ENCODE data around the gene BUD23.
"Not testable (repeated sequence)": the region's sequence is repeated elsewhere in the genome, so short reads cannot be mapped to it uniquely, and the experiment has no call there.

Gene BUD23

DNA sequence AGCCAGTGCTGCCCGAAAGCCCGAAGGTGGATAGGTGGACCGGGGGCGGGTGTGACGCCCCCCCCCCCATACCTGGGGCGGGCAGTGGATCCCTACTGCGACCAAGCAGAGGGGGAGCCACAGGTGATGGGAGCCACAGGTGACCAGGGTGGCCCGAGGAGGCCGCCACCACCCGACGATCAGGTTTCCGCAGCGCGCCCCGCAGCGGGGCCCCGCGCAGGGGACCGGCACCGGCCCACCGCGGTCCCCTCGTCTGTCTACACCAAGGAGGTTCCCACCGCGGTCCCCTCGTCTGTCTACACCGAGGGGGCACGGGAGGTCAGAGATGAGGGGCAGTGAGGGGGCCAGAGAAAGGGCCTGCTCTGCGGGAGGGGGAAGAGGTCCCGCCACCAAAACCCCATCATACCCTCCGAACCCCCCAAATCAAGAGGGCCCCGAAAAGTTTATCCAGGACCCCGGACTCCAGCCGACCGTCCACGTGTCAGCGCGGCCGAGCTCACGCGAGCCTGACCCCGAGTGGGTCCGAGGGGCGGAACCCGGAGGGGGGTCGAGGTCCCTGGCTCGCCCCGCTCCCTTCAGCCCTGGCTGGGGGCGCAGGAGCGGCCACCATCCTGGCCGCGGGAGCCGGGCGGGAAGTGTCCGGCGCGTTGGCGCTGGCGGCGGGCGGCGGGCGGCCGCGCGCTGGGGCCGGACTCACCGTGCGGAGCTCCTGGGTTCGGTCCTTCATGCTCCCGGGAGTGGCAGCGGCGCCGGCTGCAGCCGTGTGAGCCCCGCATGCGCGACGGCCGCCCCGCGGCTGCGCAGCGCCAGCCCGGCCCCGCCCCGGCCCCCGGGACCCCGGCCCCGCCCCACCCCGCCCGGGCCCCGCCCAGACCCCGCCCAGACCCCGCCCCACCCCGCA lies 35.8 kb downstream of the BUD23 start, which contains the start of gene STX1A:
TSS of gene STX1A (minus strand) at position 765 of the 901 bp plus-strand sequence. CDS start at position 727, 38 bp downstream.
- peak; percentile 55 to 68 for DNase-seq (ENCODE audit: low read depth in 2 of 2)

DNA sequence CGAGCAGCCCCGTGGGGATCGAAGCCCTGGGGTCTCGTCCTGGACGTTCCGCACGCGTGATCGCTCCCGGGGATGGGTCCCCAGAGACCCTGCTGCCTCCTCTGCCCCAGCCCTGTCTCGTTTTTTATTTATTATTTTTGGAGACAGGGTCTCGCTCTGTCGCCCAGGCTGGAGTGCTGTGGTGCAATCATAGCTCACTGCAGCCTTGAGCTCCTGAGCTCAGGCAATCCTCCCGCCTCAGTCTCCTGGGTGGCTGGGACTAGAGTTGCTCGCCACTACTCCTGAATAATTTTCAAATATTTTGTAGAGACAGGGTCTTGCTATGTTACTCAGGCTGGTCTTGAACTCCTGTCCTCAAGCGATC lies 36.4 kb downstream of the BUD23 start:
- no peak for DNase-seq (ENCODE audit: low read depth in 2 of 2)

DNA sequence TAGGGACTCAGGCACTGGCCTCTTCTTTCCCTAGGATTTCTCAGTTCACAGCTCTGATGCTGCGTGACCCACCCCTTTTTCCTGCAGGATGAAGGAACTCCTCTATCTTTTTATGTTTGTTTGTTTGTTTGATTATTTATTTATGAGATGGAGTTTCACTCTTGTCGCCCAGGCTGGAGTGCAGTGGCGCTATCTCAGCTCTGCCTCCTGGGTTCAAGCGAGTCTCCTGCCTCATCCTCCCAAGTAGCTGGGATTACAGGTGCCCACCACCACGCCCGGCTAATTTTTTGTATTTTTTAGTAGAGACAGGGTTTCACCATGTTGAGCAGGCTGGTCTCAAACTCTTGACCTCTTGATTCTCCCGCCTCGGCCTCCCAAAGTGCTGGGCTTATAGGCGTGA lies 37.0 kb downstream of the BUD23 start:
- not testable (repeated sequence) for DNase-seq (ENCODE audit: low read depth in 2 of 2)

DNA sequence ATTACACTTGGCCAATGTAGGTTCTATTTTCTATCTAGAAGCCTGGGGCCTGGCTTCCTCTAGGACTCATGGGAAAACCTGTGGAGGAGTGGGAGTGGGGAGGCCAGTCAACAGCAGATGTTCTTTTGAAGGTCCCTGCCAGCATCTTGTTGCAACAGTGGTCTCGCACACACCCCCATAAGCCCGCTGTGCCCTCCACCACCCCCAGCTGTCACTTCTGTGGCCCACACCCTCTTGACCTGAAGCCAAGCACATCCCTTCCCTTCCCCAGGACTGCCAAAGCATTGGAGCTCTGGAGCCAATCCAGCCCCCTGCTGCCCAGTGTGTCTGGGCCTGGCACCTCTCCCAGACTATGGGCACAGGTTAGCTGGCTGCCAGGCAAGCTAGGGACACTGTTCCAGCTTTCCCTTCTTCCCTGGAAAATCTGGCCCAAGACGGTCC lies 38.0 kb downstream of the BUD23 start:
- no peak for DNase-seq (ENCODE audit: low read depth in 2 of 2)

DNA sequence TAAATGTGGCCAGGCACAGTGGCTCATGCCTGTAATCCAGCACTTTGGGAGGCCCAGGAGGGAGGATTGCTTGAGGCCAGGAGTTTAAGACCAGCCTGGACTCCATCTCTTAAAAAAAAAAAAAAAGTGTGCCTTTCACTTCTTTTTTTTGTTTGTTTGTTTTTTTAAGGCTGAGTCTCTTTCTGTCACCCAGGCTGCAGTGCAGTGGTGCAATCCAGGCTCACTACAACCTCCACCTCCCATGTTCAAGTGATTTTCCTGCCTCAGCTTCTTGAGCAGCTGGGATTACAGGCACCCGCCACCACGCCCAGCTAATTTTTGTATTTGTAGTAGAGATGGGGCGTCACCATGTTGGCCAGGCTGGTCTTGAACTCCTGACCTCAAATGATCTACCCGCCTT lies 38.8 kb downstream of the BUD23 start:
- not testable (repeated sequence) for DNase-seq (ENCODE audit: low read depth in 2 of 2)

DNA sequence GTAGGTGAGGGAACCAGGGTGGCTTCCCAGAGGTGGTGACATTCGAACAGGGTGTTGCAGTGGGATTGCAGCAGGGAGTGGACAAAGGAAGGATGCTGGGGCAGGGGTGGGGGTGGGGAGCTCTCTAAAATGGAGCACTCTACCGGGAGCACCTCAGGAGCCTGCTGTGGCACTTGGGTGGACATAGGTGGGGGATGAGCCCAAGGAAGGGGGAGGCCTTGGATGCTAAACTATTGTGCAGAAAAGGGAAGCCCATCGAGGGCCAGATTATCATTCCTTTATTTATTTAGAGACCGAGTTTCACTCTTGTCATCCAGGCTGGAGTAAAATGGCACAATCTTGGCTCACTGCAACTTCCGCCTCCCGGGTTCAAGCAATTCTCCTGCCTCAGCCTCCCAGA lies 39.4 kb downstream of the BUD23 start:
- DNase-seq (ENCODE audit: low read depth in 2 of 2) = no peak

DNA sequence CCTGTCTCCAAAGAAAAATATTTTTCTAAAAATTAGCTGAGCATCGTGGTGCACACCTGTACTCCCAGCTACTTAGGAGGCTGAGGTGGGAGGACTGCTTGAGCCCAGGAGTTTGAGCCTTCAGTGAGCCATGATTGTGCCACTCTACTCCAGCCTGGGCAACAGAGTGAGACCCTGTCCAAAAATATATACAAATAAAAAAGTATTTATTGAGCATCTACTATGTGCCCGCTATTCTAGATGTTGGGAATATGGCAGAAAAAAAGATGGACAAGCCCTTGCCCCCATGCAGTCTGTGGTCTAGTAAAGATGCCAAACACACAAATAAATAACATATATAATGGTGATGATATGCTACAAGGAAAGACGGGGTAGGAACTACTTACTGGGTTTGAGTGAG lies 40.4 kb downstream of the BUD23 start:
- no peak for DNase-seq (ENCODE audit: low read depth in 2 of 2)

DNA sequence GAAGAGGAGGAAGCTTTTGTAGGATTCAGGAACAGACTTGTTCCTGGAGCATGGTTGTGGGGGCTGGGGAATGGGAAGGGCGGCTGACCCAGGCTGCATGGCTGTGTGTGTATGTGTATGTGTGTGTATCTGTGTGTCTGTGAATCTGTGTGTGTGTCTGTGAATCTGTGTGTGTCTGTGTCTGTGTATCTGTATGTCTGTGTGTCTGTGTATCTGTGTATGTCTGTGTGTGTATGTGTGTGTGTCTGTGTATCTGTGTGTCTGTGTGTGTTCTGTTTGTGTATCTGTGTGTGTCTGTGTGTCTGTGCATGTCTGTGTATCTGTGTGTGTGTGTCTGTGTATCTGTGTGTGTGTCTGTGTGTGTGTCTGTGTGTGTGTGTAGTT lies 42.7 kb downstream of the BUD23 start:
- DNase-seq (ENCODE audit: low read depth in 2 of 2) = no peak

DNA sequence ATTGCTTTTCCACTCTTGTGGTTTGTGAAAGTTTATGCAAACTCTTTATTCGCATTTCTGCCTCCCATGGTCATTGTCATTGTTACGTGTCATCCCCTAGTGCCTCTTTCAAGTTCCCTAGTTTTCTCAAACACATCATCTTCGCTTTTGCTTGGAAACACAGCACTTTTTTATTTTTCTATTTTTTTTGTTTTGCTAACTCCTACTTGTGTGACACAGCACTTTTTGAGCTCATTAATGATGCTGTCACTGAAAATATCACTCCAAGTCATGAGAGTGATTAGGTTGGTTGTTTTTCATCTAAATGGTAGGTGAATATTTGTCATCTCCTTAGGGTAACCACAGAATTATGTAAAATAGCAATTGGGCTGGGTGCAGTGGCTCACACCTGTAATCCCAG lies 44.6 kb downstream of the BUD23 start:
- no peak for DNase-seq (ENCODE audit: low read depth in 2 of 2)

DNA sequence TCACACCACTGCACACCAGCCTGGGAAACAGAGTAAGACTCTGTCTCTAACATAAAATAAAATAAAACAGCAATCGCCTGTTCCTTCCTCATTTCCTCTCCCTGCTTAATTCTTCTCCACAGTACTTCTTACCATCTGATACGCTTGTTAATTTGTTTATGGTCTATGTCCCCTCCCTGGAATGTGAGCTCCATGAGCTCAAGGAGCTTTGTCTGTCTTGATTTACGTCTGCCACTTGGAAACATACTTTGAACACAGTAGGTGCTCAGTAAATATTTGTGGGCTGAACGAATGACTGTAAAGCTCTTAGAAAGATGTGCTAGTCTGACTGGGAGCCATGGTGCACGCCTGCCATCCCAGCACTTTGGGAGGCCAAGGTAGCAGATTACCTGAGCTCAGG lies 45.2 kb downstream of the BUD23 start:
- DNase-seq (ENCODE audit: low read depth in 2 of 2) = no peak

DNA sequence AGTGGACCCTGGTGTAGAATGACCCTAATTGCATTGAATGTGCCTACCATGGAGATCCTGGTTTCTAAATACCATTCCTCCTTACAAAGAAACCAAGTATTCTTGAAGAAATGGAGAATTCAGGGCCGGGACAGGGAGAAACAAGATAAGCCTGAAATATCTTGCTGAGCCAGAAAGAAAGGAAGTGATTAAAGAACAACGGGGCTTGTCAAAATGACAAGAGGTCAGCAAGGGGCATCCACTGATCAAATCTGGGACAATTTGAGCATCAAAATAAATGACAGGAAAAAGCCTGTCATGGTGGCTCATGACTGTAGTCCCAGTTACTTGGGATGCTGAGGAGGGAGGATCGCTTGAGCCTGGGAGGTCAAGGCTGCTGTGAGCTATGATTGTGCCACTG lies 47.1 kb downstream of the BUD23 start:
- DNase-seq (ENCODE audit: low read depth in 2 of 2) = no peak

DNA sequence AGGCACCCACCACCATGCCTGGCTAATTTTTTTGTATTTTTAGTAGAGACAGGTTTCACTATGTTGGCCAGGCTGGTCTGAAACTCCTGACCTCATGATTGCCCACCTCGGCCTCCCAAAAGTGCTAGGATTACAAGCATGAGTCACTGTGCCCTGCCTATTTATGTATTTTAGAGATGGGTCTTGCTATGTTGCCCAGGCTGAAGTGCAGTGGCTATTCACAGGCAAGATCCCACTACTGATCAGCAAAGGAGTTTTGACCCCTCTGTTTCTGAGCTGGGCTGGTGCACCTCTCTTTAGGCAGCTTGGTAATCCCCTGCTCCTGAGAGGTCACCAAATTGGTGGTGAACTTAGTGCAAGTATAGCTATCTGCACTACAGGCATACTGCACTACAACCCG lies 49.0 kb downstream of the BUD23 start:
- no peak for DNase-seq (ENCODE audit: low read depth in 2 of 2)

DNA sequence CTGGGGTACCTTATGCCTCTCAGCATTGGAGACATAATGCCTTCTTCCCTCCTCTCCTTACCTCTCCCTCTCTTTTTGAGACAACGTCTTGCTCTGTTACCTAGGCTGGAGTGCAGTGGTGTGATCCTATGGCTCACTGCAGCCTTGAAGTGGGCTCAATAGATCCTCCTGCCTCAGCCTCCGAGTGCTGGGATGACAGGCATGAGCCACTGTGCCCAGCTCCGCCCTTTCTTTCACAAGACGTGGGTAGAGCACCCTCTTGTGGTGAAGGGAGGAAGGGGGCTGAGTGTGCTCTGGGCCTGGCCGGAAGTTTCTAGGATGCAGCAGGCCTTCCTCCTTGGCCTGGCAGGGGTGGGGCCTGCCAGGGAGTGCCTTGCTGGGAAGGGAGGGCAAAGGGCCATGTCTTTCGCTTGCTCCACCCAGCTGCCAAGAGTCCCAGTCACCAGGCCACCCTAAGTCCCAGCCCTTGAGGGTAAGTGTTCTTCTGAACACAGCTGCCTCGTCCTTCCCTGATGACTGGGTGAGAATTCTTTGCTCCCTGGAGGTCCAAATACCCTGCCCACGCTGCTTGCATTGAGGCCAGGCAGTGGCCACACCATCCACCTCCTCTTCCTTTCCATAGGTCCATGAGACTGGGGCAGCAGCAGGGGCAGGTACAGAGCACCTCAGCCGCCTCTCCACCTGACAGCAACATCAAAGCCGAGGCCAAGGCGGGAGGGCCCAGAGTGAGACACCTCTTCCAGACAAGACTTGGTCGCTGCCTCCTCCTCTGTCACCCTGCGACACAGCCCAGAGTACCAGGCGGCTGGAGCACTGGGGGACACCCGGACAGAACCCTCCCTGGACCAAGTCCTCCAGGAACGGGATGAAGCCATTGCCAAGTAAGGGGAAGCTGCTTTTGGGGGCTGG lies 51.5 kb downstream of the BUD23 start:
- DNase-seq (ENCODE audit: low read depth in 2 of 2) = peak; percentile 70 to 75

DNA sequence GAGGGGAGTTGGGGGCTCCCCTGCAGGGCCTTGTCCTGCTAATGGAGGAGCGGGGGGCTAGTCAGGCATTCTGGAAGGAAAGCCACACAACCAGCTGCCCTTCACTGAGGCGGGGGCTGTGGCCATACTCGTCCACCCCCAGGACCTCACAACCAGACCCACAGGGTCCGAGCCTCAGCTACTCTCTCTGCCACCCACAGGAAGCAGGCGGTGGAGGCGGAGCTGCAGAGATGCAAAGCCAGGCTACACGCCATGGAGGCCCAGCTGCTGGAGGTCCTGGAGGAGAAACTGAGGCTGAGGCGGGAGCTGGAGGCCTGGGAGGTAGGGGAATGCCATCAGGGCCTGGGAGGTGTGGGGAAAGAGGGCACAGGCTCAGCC lies 52.1 kb downstream of the BUD23 start:
- no peak for DNase-seq (ENCODE audit: low read depth in 2 of 2)

DNA sequence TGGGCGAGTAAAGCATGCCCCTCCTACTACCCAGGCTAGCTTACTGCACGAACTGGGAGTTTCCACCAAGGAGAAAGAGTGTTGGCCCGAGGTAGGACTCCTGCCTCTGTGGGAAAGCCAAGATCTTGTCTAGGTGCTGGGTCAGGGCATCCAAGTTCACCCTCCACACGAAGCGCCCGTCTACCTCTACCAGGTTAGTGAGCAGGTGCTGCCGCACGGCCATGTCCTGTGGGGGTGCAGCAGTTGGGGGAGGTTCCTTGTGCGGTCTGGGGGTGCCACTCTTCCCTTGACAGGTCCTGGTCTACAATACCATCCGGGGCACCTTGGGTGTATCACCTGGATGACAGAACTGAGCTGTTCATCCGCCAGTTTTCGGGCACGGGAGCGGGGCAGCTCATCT lies 53.5 kb downstream of the BUD23 start:
- no peak for DNase-seq (ENCODE audit: low read depth in 2 of 2)

DNA sequence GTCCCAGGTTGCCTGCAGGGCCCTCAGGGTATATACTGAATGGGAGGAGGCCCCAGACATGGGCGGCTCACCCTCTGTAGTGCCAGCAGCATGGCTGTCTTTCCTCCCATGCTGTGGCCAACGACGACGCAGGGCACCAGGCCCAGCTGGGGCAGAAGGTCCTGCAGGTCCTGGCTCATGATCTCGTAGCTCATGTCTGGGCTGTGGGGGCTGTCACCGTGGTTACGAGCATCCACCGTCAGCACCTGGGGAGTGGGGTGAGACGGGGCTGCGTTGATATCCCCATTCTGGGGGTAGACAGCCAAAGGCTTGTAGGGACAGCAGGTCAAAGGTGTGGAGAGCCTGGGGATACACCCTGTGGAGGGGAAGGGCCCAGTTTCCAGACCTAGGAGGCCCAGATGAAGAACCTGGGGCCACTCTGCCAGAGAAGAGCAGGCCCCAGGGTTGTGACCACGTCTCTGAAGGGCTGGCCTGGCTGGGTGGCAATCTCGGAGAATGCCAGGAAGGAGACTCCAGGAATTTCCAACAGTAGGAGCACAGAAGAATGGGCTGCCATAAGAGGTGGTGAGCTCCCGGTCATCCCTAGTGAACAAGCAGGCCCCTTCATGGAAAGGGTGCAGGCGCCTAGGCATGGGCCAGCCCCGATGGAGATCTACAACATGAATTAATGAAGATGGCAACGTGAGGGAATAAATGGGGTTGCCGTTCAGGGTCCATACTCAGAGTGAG lies 54.3 kb downstream of the BUD23 start:
- no peak for DNase-seq (ENCODE audit: low read depth in 2 of 2)

DNA sequence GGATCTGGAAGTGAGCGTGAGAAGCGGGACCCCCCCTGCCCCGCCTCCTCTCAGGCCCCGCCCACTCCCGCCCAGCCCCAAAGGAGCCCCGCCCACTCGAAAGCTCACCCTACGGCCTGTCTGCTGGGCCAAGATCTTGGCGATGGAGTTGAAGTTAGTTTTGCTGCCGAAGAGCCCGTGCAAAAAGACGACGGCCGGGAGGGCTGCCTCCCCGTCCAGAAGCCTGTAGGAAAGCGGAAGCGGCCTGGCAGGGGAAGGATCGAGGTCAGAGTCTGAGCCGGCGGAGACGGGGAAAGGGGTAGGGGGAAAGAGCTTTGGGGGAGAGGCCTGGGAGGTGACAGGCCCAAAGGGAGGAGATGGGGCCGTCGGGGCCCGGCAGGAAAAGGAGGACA lies 54.8 kb downstream of the BUD23 start:
- peak; percentile 59 to 61 for DNase-seq (ENCODE audit: low read depth in 2 of 2)

DNA sequence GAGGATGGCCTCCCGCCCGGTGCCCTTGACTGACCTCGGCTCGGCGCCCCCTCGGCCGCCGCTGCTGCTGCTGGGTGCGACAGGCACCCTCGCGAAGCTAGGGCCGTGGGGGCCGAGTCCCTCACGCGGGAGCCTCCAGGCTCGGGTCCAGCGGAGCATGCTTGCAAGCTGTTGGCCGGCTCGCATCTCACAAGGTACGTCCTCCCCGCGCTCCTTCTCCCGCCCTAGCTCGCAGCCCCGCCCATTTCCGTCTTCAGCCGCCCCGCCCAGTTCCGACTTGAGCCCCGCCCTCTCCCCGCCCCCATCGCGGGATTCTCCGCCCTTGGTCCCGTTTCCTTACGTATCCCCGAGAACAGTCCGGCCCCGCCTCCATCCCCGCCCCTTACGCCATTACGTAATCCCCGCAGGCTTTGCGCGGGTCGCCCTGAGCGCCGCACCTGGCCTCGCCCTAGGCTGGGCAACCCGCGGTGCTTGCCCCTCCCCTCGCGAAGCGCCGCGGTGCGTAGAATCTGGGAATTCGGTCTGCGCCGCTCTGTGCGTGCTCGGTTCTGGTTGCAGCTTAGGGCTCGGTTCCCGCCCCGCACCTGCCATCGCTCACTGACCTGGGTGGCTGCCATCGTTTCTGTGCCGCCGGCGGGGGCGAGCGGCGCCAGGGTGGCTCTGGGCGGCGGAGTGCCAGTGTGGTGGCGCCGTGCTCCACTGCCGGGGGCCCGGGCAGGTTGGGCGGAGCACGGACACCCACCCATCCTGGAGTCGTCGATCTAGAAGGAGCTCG lies 55.4 kb downstream of the BUD23 start, which contains the start of gene ABHD11:
TSS of gene ABHD11 (minus strand) at position 191 of the 775 bp plus-strand sequence. CDS start at position 159, 32 bp downstream.
- peak; percentile 96 to 98 for DNase-seq (ENCODE audit: low read depth in 2 of 2)

DNA sequence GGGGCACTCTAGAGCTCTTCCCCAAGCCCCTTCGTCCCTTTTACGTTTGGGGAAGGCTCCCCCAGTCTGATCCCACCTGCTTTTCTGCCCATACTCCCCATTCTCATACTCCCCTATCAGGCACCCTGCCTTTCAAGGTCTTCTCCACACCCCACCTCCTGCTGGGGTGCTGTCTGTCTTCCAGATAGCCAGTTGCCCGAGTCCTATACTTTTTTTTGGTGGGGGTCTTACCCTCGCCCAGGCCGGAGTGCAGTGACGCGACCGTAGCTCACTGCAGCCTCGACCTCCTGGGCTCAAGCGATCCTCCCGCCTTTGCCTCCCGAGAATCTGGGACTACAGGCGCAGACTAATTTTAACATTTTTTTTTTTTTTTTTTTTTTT lies 56.0 kb downstream of the BUD23 start:
- DNase-seq (ENCODE audit: low read depth in 2 of 2) = no peak

DNA sequence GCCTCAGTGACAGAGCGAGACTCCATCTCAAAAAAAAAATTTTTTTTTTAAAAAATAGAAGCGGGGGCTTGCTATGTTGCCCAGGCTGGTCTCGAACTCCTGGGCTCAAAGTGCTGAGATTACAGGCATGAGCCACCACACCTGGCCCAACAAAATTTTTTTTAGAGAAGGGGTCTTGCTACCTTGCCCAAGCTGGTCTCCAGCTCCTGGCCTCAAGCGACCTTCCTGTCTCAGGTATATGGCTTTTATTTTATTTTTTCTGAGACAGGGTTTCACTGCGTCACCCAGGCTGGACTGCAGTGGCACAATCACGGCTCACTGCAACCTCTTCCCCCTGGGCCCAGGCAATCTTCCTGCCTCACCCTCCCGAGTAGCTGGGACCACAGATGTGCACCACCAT lies 56.8 kb downstream of the BUD23 start:
- DNase-seq (ENCODE audit: low read depth in 2 of 2) = no peak

DNA sequence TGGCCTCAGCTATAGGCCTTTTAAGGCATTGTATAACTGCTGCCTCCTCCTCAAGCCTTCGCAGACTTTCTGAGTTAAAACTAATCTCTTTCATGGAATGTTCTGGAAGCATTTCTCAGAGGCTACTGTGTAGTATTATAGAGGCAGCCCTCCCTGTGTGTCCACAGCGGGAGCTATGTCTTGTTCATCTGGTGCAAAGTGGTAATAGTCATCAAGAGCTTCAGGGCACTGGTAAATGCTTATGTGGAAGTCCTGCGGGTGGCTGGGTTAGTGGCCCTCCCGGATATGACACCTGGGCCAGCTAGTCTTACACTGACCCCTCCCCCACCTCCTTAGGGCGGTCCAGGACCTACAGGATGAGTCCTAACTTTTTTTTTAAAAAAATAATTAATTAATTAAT lies 57.4 kb downstream of the BUD23 start:
- no peak for DNase-seq (ENCODE audit: low read depth in 2 of 2)

Data from stimulated activated CD8-positive, alpha-beta memory T cell treated with anti-CD3 and anti-CD28 coated beads, Interleukin-2, amount 100 ng/mL, for 48 hours (primary cell).